ENCODE data around the gene ARHGEF19.

DNA sequence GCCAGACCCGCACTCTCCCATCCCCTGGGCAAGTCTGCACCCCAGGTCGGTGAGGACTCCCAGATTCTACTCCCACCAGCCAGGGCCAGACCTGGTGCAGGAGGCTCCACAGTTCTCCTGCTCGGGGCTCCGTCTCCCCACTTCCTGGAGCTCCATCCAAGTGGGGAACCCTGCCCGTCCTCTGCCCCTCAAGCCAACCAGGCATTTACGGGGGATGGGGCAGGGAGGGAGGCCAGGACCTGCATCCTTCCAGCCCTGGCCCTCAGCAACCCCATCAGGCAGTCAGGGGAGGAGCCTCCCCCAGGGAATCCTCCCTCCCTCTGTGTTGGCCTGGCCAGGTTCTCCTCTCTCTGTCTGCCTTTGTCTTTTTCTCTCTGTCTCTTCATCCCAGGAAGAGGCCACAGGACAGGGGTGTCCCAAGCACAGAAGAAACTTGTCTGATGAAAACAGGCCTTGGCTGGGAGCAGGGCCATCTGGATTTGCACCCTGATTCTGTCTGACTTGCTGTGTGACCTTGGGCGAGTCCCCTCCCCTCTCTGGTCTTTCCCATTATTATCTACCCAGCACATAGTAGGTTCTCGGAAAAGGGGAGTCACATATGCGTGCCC lies 38.1 kb downstream of the ARHGEF19 start:
- TF ChIP-seq, protein P1, sequence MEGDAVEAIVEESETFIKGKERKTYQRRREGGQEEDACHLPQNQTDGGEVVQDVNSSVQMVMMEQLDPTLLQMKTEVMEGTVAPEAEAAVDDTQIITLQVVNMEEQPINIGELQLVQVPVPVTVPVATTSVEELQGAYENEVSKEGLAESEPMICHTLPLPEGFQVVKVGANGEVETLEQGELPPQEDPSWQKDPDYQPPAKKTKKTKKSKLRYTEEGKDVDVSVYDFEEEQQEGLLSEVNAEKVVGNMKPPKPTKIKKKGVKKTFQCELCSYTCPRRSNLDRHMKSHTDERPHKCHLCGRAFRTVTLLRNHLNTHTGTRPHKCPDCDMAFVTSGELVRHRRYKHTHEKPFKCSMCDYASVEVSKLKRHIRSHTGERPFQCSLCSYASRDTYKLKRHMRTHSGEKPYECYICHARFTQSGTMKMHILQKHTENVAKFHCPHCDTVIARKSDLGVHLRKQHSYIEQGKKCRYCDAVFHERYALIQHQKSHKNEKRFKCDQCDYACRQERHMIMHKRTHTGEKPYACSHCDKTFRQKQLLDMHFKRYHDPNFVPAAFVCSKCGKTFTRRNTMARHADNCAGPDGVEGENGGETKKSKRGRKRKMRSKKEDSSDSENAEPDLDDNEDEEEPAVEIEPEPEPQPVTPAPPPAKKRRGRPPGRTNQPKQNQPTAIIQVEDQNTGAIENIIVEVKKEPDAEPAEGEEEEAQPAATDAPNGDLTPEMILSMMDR (IDR thresholded peaks at IDR 0.05), result no peak
- no peak for TF ChIP-seq POLR2A (IDR thresholded peaks at IDR 0.05; ENCODE audit: low read depth)
- no peak for TF ChIP-seq EP300 (IDR thresholded peaks at IDR 0.05)
- no peak for TF ChIP-seq POLR2AphosphoS5 (IDR thresholded peaks at IDR 0.05)
